ENCODE measurements around the gene OR6S1.

DNA sequence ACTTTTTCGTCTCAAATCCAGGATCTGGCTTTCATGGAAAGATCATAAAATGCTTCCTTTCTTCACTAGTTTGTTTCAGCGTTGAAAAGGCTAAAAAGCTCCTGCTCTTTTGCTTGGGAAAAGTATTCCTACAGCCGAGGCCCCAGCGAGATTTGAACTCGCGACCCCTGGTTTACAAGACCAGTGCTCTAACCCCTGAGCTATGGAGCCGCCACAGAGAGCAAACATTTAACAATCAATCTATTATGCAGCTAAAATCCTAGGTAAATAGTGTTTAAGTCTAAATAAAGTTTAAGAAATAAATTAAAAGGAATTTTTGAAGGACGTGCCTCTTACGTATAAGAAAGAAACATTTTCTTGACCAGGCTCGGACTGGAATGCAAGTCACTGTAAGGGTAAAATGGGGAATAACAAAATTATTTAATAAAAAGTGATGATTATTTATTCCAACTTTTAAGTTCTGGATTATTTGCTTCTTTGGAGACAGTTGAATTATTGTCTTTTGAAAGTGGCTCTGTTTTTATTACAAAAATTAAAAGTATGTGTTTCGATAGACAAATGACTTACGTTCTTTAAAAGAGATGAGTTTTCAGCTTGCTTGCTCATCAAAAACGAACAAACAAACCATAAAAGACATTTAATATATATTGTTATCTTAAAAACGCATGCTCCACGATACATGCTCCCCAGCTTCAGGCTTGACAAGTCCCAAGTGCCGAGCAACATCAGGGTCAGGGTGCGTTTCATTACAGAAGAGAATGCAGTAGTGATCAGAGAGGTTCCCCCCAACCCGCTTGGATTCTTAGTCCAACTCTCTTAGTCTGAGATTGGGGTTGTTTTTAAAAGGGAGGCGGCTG lies 10.2 kb downstream of the OR6S1 start:
- no peak for TF ChIP-seq POLR2A (IDR thresholded peaks at IDR 0.05)
- TF ChIP-seq, protein P1, sequence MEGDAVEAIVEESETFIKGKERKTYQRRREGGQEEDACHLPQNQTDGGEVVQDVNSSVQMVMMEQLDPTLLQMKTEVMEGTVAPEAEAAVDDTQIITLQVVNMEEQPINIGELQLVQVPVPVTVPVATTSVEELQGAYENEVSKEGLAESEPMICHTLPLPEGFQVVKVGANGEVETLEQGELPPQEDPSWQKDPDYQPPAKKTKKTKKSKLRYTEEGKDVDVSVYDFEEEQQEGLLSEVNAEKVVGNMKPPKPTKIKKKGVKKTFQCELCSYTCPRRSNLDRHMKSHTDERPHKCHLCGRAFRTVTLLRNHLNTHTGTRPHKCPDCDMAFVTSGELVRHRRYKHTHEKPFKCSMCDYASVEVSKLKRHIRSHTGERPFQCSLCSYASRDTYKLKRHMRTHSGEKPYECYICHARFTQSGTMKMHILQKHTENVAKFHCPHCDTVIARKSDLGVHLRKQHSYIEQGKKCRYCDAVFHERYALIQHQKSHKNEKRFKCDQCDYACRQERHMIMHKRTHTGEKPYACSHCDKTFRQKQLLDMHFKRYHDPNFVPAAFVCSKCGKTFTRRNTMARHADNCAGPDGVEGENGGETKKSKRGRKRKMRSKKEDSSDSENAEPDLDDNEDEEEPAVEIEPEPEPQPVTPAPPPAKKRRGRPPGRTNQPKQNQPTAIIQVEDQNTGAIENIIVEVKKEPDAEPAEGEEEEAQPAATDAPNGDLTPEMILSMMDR (IDR thresholded peaks at IDR 0.05): no peak
